K562 (cell line): Measurements from ENCODE around the gene HES3. TPM values are rescaled to one million over a fixed set of nuclear protein-coding genes. Genes with fewer than 3 reads are reported as not detected.

Experiments used
- ATAC-seq: fragments of 200-7000 bp; cut with Tn5 transposase; 3 replicates; pipeline ENCODE4 v1.9.1; 2020; ENCODE audit warnings: moderate library complexity
- BruUV-seq: library from RNA; stranded (reverse); fragments of 400-500 nt; replicated peaks from 2 replicates; lab custom pipeline; 2021; lab: Mats Ljungman, UMichigan
- CTCF ChIA-PET: fragments of 300-600 bp; formaldehyde crosslinking; extraction: SDS; loops from one replicate; lab custom pipeline; 2021; ENCODE audit warnings: low intra/inter-chr PET ratio; lab: Yijun Ruan, JAX
- POLR2A ChIA-PET: fragments of 300-600, 350-650 bp; sonication (Branson Sonifier 250); formaldehyde crosslinking; extraction: SDS; loops from one replicate; lab custom pipeline; 2021; ENCODE audit warnings: antibody characterized with exemption, inconsistent platforms; lab: Yijun Ruan, JAX
- DNase-seq, 4 experiments: peaks; one replicate each; pipeline versions ENCODE4 v3.0.0 to v3.0.0-alpha.2; 2011 to 2018; ENCODE audit warnings: low spot score in 3 of 4, mixed read lengths in 3 of 4; ENCODE audit errors: extremely low read depth in 1 of 4
- FAIRE-seq: peaks from 2 replicates; lab custom pipeline; 2011; peaks lifted over from hg19 to GRCh38; lab: Jason Lieb, UNC
- H2AFZ ChIP-seq: 2 replicates; pipeline ENCODE4 v1.6.0; 2011; ENCODE audit warnings: low read depth, low read length, control low read depth, inconsistent platforms
- H3K27ac ChIP-seq: fragments of 200-600 bp; 3 replicates; pipeline ENCODE4 v1.8.0; 2011; ENCODE audit warnings: low read depth, mild to moderate bottlenecking, control low read depth, inconsistent platforms, low read length, moderate library complexity, mixed read lengths; ENCODE audit errors: extremely low read depth
- H3K27me3 ChIP-seq, 2 experiments: fragments of 300-600 bp in 1 of 2; 2 replicates in 1 of 2; 3 replicates in 1 of 2; pipeline versions ENCODE4 v1.6.0 to v1.8.0; 2011; ENCODE audit warnings: inconsistent platforms in 2 of 2, low read length in 2 of 2, mild to moderate bottlenecking in 1 of 2, mixed read lengths in 1 of 2, moderate library complexity in 1 of 2; ENCODE audit not compliant: control insufficient read depth in 2 of 2, insufficient read depth in 2 of 2
- H3K36me3 ChIP-seq: fragments of 300-600 bp; 3 replicates; pipeline ENCODE4 v1.8.0; 2011; ENCODE audit warnings: mild to moderate bottlenecking, low read length, inconsistent platforms; ENCODE audit not compliant: control insufficient read depth, insufficient read depth
- H3K4me1 ChIP-seq, 2 experiments: fragments of 200-600 bp in 1 of 2; replicated peaks in 1 of 2; 2 replicates in 1 of 2; 3 replicates in 1 of 2; pipeline versions ENCODE4 v1.5.1 to v1.8.0; 2011; ENCODE audit warnings: inconsistent platforms in 2 of 2, low read length in 2 of 2, mild to moderate bottlenecking in 1 of 2, mixed read lengths in 1 of 2, moderate library complexity in 1 of 2; ENCODE audit not compliant: control insufficient read depth in 2 of 2, insufficient read depth in 2 of 2
- H3K4me2 ChIP-seq: 2 replicates; pipeline ENCODE4 v1.6.1; 2011; ENCODE audit warnings: low read length, control low read depth, inconsistent platforms, mixed read lengths; ENCODE audit not compliant: insufficient read depth
- H3K4me3 ChIP-seq: fragments of 200-600 bp; sonication (generic), shearing (Covaris generic); 2 replicates; pipeline ENCODE4 v1.5.1; 2016; ENCODE audit warnings: control low read depth, inconsistent platforms
- H3K79me2 ChIP-seq: fragments of 200-600 bp; 3 replicates; pipeline ENCODE4 v1.8.0; 2011; ENCODE audit warnings: low read length, inconsistent platforms; ENCODE audit not compliant: control insufficient read depth, insufficient read depth
- H3K9ac ChIP-seq, 2 experiments: 2 replicates each; pipeline versions ENCODE4 v1.6.0 to v1.6.1; 2011; ENCODE audit warnings: low read depth in 2 of 2, low read length in 2 of 2, control low read depth in 1 of 2, inconsistent platforms in 1 of 2, mild to moderate bottlenecking in 1 of 2, mixed read lengths in 1 of 2; ENCODE audit not compliant: insufficient read depth in 1 of 2
- H3K9me1 ChIP-seq: one replicate; pipeline ENCODE4 v1.6.0; 2011; ENCODE audit warnings: inconsistent platforms, mild to moderate bottlenecking, low read length, moderate library complexity; ENCODE audit not compliant: control insufficient read depth, insufficient read depth
- H3K9me3 ChIP-seq: replicated peaks from 2 replicates; pipeline ENCODE4 v1.5.1; 2011; ENCODE audit warnings: low read depth, low read length, inconsistent platforms; ENCODE audit not compliant: control insufficient read depth, insufficient read depth
- H4K20me1 ChIP-seq: replicated peaks from 2 replicates; pipeline ENCODE4 v1.6.1; 2011; ENCODE audit warnings: low read length, inconsistent platforms, mixed read lengths; ENCODE audit not compliant: control insufficient read depth, insufficient read depth
- NR1H2 ChIP-seq: sonication (generic); formaldehyde crosslinking; IDR thresholded peaks from 2 replicates; pipeline ENCODE4 v1.4.0; 2020; ENCODE audit warnings: mild to moderate bottlenecking, missing genetic modification reagents
- RBFOX2 ChIP-seq: fragments of 200-400 bp; formaldehyde crosslinking; IDR thresholded peaks from 2 replicates; pipeline ENCODE4 v1.6.1; 2017; ENCODE audit warnings: low read depth, mild to moderate bottlenecking, low read length, moderate library complexity
- ZC3H4 ChIP-seq: sonication (generic); formaldehyde crosslinking; IDR thresholded peaks from 2 replicates; pipeline ENCODE4 v1.9.0; 2021; ENCODE audit warnings: missing genetic modification reagents, borderline replicate concordance
- WGBS: fragments of 100-300 bp; shearing (Covaris generic); methylation state at CpG from one replicate; pipeline ENCODE4 v1.1.6; 2016; ENCODE audit warnings: low coverage, mixed read lengths; ENCODE audit not compliant: insufficient coverage; ENCODE audit errors: missing lambda C conversion rate; 5-methylcytosine and 5-hydroxymethylcytosine counted together
- in situ Hi-C: fragments of 300-500 bp; cut with MboI; formaldehyde crosslinking; loops from 4 replicates; pipeline ENCODE4 v1.15.0; 2018; ENCODE audit warnings: inconsistent platforms, mixed read lengths
- intact Hi-C: fragments of 100-400 bp; cut with micrococcal nuclease; formaldehyde crosslinking; loops from 2 replicates; pipeline ENCODE4 v1.14.2; 2022
- polyA plus RNA-seq, 8 experiments: library from polyadenylated mRNA; depleted of rRNA in 4 of 8; stranded (reverse) in 5 of 8; unstranded in 3 of 8; fragments of >200 nt; fragmentation: Nextera tagmentation in 2 of 8; fragmentation: Illumina TruSeq in 1 of 8; extraction: Ambion mirVana in 2 of 8; extraction: Trizol in 1 of 8; gene quantifications; 2 replicates each; pipeline versions ENCODE4 v1.2.1 to v1.2.3, GENCODE V29; 2011 to 2014; ENCODE audit warnings: inconsistent platforms in 1 of 8, missing spikeins in 1 of 8
- total RNA-seq, 7 experiments: library from RNA; depleted of rRNA in 6 of 7; stranded (reverse); fragments of >200 nt in 6 of 7; fragmentation: Illumina TruSeq in 2 of 7; extraction: Trizol in 2 of 7; gene quantifications; 2 replicates each; pipeline versions ENCODE4 v1.2.1 to v1.2.3, GENCODE V29; 2011 to 2021; ENCODE audit warnings: low replicate concordance in 1 of 7

Gene HES3
- total and polyA plus RNA-seq, 9 of the 15 experiments (the other 6 are each of a cell fraction or from before 2014, with no cell fraction given): not detected

GRCh38 chr1:6207075-6207885 lies 36.7 kb upstream of the HES3 start:
- H3K36me3 ChIP-seq: peaks cover 38% of the 10 kb centered on the region; the same call in 2 of the 3 replicates
- TF ChIP-seq RBFOX2 (peak; percentile 33; the same call in 1 of the 2 replicates), ZC3H4 (CRISPR knock-in tag) (0 out of 2 replicates have a peak, but pooled peaks have one; percentile 35), NR1H2 (CRISPR knock-in tag) (no peak)
- no peaks in the 10 kb centered on the region for H4K20me1 ChIP-seq
- TSS peak; percentile 36 for BruUV-seq
- H3K27me3 ChIP-seq: no peaks in the 10 kb centered on the region
- no peak overlapping the region for H2AFZ ChIP-seq
- ChIA-PET CTCF (no interaction called here), POLR2A (interaction anchor here (0.6 to 1.7 kb wide), 8 partner anchors 9 to 296 kb away, joined by 3 to 10 read pairs (median 3); partner anchors contain the start of gene ICMT)
- H3K4me3 ChIP-seq: peak overlapping the region; percentile 62
- FAIRE-seq (no peak), DNase-seq (no peak), ATAC-seq (no peak)
- no peaks in the 10 kb centered on the region for H3K9me3 ChIP-seq
- H3K4me1 ChIP-seq: peaks cover 14 to 83% of the 10 kb centered on the region in 2 experiments; a peak in 4 of 5 replicates
- no peak overlapping the region for H3K27ac ChIP-seq
- H3K4me2 ChIP-seq: peak overlapping the region; percentile 85
- peaks cover 56% of the 10 kb centered on the region for H3K79me2 ChIP-seq
- in situ Hi-C loops: no loop called here
- intact Hi-C loops: no loop called here
- WGBS: 79% methylated on average over 9 of the region's 19 CpGs
- peak overlapping the region; percentile 68 to 95 for H3K9ac ChIP-seq
- peaks cover 4% of the 10 kb centered on the region for H3K9me1 ChIP-seq
